ENCODE data around the gene PLA2G2D.

Gene PLA2G2D, protein sequence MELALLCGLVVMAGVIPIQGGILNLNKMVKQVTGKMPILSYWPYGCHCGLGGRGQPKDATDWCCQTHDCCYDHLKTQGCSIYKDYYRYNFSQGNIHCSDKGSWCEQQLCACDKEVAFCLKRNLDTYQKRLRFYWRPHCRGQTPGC

DNA sequence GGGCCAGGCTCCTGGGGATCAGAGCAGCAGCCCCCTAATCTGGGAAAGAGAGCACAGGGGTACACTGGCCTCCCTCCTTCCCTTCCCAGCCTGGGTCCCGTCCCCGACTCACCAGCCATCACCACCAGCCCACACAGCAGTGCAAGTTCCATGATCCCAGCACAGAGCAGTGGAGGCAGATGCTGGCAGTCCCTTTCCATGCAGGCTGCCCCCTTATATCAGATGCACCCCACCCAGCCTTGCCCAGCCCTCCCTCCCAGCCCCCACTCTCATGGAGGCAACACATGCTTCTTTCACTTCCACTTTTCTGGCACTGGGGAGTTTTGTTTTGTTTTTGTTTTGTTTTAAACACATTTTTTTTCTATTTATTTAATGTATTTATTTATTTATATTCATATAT, at the start of gene PLA2G2D:
PLA2G2D (minus strand) TSS at position 190 of the 400 bp plus-strand sequence; CDS start at position 152, 38 bp downstream.
- no peak for DNase-seq (ENCODE audit: low read depth in 2 of 2)

GRCh38 chr1:20168564-20169491, 49.5 kb upstream of the PLA2G2D start:
- no peak for DNase-seq (ENCODE audit: low read depth in 2 of 2)

DNA sequence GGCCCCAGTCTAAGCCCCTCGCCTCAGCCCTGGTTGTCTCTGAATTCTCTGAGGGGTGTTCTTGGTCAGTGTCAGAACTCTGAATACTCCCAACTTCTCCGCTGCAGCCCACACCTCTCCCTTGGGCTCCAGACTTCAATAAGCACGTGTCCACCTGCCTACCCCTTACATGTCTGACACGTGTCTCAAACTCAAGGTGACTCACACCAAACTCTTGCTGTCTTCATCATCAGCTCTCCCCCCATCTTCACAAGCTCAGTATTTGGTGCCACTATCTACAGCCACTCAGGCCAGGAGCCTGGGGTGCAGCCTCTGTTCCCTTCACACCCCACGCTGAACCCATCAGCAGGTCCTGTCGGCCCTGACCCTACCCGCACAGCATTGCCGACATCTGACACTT, 47.8 kb upstream of the PLA2G2D start:
- DNase-seq (ENCODE audit: low read depth in 2 of 2) = no peak

GRCh38 chr1:20166051-20166450, 46.7 kb upstream of the PLA2G2D start:
- DNase-seq (ENCODE audit: low read depth in 2 of 2) = no peak

GRCh38 chr1:20165522-20165951, 46.2 kb upstream of the PLA2G2D start:
- no peak for DNase-seq (ENCODE audit: low read depth in 2 of 2)

DNA sequence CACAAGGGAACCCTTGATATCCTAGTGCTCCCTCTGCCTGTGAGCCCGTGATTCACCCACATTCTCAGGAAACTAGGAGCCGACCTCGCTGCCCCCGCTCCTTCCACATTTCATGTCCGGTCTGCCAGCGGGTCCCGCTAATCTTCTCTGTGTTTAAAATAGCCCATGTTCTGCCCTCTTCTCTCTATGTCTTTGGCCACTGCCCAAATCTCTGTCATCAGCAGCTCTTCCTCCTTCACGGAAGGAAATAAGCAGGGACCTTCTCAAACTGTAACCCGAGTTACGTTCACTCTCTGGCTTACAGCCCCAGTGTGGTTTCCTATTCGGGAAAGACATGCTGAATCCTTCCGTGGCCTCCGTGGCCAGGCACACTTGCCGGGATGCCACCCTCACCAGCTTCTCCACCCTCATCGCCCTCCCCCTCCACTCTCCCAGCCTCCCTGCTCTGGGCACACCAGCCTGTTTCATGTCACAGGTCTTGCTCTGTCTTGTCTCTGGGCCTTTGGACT, 45.4 kb upstream of the PLA2G2D start:
- DNase-seq (ENCODE audit: low read depth in 2 of 2) = no peak

DNA sequence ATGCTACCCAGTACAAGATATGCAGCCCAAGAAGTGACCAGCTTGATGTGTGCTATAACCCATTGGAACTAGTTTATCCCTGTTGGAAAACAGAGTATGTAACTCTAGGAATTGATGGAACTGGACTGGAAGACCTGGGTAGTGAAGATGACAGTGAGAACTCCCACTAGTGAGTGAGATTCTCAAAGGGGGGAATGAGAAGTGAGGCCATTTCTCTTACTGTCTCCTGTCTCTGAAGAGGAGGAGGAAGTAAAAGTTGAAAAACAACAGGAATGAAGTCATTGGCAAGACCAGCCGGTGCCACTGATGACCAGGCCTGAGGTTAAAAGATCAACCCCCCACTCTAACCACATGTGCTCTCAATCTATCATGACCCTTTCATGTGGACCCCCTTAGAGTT, 40.7 kb upstream of the PLA2G2D start:
- DNase-seq (ENCODE audit: low read depth in 2 of 2) = no peak

DNA sequence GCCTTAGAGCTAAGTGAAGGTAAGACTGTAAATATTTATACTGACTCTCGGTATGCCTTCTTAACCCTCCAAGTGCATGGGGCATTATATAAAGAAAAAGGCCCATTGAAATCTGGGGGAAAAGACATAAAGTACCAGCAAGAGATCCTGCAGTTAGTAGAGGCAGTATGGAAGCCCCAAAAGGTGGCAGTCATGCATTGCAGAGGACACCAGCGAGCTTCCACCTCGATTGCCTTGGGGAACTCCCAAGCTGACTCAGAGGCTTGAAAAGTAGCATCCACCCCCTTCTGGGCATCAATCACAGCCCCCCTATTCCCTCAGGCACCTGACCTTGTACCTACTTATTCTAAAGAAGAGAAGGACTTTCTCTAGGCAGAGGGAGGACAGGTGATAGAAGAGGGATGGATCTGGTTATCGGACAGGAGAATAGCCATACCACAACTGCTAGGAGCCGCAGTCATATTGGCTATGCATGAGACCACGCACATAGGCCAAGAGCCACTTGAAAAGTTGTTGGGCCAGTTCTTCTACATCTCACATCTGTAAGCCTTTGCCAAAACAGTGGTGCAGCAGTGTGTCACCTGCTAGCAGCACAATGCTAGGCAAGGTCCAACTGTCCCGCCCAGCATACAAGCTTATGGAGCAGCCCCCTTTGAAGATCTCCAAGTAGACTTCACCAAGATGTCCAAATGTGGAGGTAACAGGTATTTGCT, 39.2 kb upstream of the PLA2G2D start:
- no peak for DNase-seq (ENCODE audit: low read depth in 2 of 2)

DNA sequence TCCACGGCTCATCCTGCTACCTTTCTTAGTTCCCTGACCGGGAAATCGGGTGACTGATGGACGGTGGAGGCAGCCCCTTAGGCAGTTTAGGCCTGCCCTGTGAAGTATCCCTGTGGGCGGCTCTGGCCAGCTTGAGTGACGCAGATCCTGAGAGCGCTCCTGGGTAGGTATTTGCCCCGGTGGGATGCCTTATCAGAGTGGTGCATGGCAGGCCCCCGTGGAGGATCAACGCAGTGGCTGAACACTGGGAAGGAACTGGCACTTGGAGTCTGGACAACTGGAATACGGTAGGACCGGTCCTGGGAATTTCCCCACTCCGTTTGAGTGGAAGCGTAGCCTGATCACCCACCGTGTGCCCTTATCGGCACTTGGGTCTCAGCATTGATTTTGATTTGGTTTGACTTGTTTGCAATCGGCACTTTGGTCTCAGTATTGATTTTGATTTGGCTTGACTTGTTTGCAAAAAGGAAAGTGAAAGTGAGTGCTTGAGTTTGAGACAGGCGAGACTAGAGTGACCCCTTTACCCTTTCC, 35.0 kb upstream of the PLA2G2D start:
- no peak for DNase-seq (ENCODE audit: low read depth in 2 of 2)

GRCh38 chr1:20153000-20153418, 33.7 kb upstream of the PLA2G2D start:
- DNase-seq (ENCODE audit: low read depth in 2 of 2) = no peak

GRCh38 chr1:20152599-20152930, 33.2 kb upstream of the PLA2G2D start:
- DNase-seq (ENCODE audit: low read depth in 2 of 2) = no peak

- DNase-seq (ENCODE audit: low read depth in 2 of 2) = peak; percentile 42 to 49
These were observed 32.7 kb upstream of the PLA2G2D start for GRCh38 chr1:20151906-20152598.

- no peak for DNase-seq (ENCODE audit: low read depth in 2 of 2)
These were observed 31.6 kb upstream of the PLA2G2D start for GRCh38 chr1:20150969-20151368.

- no peak for DNase-seq (ENCODE audit: low read depth in 2 of 2)
These were observed 31.0 kb upstream of the PLA2G2D start for GRCh38 chr1:20150326-20150705.

- no peak for DNase-seq (ENCODE audit: low read depth in 2 of 2)
These were observed 30.4 kb upstream of the PLA2G2D start for GRCh38 chr1:20149601-20150325.

GRCh38 chr1:20148571-20149500, 29.5 kb upstream of the PLA2G2D start:
- no peak for DNase-seq (ENCODE audit: low read depth in 2 of 2)

DNA sequence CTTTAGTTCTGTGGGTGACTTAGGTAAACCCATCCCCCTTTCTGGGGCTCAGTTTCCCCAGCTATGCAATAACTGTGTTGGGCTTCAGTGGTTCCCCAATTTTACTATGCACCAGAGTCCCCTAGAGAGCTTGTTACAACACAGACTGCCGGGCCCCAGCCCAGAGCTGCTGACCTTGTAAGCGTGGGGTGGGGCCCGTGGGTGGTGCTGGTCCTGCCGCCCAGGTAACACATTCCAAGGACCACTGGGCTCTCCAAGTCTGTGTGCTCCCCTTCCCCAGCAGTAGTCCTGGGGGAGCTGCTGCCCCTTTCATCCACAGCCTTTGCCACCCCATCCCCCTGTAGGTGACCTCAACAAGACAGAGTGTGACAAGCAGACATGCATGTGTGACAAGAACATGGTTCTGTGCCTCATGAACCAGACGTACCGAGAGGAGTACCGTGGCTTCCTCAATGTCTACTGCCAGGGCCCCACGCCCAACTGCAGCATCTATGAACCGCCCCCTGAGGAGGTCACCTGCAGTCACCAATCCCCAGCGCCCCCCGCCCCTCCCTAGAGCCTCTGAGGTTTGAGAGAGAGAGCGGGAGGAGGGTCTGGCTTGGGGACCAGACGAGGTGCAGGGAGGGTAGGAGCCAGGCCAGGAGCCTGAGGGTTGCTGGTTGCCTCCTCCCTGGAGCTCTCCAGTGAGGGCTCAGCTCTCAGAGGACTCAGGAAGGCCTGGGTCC, 28.7 kb upstream of the PLA2G2D start:
- no peak for DNase-seq (ENCODE audit: low read depth in 2 of 2)

DNA sequence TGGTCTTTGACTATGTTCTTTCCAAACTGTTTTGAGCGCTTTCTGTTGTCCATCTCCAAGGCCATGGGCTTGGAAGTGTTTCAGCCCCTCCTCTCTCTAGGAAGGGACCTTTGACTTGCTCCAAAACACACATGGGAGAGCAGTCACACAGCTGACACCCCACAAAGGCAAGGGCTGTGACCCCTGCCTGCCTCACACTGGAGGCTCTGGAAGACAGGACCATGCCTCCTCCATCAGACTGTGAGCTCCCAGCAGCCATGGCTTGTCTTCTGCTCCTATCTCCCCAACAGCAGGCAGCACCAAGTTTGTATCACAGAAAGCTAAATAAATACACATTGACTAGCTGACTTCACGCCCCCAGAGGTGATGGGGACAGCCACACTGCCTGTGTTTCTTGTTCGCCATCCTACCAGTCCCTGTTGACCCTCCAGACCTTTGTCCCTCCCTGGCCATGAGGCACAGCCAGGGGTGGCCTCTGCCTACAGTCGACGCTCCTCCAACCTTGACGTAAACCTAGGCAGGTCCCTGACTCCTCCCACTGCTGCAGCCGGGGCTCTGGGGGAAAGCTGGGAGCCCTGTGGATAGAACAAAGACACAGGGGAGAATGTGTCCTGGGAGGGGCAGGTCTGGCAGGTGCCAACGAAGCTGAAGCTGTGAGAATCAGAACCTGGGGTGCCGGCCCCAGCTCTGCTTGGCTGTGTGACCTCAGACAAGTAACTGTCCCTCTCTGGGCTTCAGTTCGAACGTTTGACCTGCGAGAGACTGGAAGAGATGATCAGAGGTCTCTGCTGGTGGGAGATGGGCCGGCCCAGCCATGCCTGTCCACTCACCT, 24.6 kb upstream of the PLA2G2D start:
- no peak for DNase-seq (ENCODE audit: low read depth in 2 of 2)

All from stimulated activated CD8-positive, alpha-beta memory T cell treated with anti-CD3 and anti-CD28 coated beads, Interleukin-15, amount 100 ng/mL, for 4 hours (primary cell).